ENCODE results near the gene PTBP3.
A peak's percentile ranks its signal among the peaks of the same experiment; 100 is the strongest.
"Not testable (repeated sequence)": the region's sequence is repeated elsewhere in the genome, so short reads cannot be mapped to it uniquely, and the experiment has no call there.

The PTBP3 gene

DNA sequence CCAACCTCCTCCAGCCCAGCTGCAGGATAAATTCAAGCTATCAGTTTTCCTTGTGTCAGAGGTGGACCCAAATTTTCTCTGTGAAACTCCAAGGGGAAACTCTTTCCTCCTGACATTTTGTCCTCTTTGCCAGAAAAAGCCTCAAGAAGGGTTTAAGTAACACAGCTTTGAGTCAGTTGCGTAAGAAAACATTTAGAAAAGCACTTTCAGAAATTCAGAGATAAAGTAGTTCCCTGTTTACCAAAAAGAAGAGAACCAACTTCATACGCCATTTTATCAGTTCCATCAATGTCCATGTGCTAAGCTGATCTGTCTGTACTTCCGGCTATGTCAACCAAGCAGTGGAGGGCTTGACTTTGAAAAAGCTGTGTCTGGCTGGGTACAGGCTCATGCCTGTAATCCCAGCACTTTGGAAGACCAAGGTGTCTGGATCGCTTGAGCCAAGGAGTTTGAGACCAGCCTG is 138.4 kb downstream of the PTBP3 start:
- DNase-seq, result no peak

DNA sequence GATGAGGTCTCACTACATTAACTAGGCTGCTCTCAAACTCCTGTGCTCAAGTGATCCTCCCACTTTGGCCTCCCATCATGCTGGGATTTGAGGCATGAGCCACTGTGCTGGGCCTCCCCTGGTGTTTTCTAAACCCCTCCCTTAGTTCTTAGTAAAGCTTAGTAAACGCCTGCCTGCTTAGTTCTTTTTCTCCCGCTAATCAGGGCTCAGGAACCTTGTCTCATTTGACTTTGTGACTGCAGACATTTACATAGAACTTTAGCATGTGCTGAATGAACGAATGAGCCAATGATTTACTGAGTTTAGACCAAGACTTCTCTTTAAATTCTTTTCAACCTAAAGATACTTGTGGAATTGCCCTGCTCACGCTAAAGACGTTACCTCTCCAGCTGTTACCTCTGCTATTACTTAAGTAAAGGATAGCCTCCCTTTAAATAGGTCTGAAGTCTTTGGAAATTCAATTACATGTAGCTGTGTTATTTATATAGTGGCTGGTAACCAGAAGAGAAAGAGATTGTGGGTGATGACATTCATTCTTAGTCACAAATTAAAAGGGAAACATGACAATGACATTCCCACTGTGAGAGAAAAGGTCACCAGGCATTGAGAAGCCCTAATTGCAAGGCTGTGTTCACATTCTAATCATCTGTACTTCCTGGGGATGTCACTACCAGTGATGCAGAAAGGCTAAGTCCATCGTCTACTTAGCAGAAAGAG is 139.7 kb downstream of the PTBP3 start:
- no peak for DNase-seq

DNA sequence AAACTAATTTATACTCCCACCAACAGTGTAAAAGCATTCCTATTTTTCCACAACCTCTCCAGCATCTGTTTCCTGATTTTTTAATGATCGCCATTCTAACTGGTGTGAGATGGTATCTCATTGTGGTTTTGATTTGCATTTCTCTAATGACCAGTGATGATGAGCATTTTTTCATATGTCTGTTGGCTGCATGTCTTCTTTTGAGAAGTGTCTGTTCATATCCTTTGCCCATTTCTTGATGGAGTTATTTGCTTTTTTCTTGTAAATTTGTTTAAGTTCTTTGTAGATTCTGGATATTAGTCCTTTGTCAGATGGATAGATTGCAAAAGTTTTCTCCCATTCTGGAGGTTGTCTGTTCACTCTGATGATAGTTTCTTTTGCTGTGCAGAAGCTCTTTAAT is 143.1 kb downstream of the PTBP3 start:
- DNase-seq, result not testable (repeated sequence)

GRCh38 chr9:112188884-112189283 is 144.5 kb downstream of the PTBP3 start:
- DNase-seq, result no peak

- no peak for DNase-seq
Measured at GRCh38 chr9:112187404-112187803, 146.0 kb downstream of the PTBP3 start.

DNA sequence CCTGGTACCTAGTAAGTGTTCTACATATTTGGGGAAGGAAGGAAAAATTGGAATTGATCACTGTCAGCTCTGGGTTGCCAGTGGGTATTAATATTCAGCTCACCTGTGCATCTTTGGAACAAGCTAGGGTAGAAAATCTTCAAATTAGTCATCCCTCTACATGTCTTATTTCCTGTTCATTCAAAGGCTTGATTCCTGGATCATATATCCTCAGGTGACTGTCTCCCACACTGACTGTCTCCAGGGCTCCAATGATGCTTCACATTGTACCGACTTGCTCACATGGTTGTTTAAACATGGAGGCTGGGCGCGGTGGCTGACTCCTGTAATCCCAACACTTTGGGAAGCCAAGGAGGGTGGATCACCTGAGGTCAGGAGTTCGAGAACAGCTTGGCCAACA is 146.7 kb downstream of the PTBP3 start:
- no peak for DNase-seq

GRCh38 chr9:112184946-112185345 is 148.5 kb downstream of the PTBP3 start:
- no peak for DNase-seq

DNA sequence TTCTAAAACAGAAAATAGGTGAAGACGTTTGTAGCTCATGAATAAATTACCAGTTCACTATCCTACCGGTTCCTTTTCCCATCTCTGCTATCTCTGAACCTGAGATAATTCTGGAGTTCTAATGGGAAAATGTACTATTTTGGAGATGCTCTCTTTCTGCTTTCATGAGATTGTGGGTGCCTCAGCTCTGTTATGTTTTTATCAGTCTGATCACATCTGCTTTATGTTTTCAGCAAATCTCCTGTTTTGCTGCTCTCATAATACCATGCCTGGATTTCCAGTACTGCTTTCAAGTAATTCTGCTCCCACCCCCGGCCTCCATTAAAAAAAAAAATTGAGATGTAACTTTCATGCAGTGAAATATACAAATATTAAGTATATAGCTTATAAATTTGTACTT is 149.2 kb downstream of the PTBP3 start:
- no peak for DNase-seq

- DNase-seq, result no peak
Measured at GRCh38 chr9:112180387-112180881, 153.0 kb downstream of the PTBP3 start.

DNA sequence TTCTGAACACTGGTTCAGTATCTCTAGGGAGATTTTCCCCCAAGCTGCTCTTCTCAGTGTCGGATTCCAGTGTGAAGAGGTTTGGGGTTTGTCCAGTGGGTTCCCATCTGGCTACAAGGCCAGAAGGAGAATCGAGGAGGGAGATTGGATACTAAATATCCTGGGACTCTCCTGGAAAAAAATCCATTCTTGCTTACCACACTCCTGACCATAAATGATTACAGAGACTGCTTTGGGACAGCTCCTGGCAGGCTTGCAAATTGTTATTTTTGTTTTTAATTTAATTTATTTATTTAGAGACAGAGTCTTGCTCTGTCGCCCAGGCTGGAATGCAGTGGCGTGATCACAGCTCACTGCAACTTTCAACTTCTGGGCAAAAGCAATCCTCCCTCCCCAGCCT is 153.6 kb downstream of the PTBP3 start:
- no peak for DNase-seq

GRCh38 chr9:112176524-112176923 is 156.9 kb downstream of the PTBP3 start:
- DNase-seq, result no peak

- DNase-seq, result no peak
Measured at GRCh38 chr9:112175796-112176315, 157.6 kb downstream of the PTBP3 start.

GRCh38 chr9:112174965-112175795 is 158.2 kb downstream of the PTBP3 start, which contains the start of gene SUSD1:
Gene SUSD1, minus strand, starts transcription at chr9:112175297. Its CDS starts 62 bp downstream, at chr9:112175235.
- no peak for DNase-seq

GRCh38 chr9:112174222-112174964 is 159.0 kb downstream of the PTBP3 start:
- DNase-seq, result peak; percentile 52

GRCh38 chr9:112173489-112174221 is 159.8 kb downstream of the PTBP3 start:
- no peak for DNase-seq

- no peak for DNase-seq
Measured at GRCh38 chr9:112170968-112171367, 162.5 kb downstream of the PTBP3 start.

DNA sequence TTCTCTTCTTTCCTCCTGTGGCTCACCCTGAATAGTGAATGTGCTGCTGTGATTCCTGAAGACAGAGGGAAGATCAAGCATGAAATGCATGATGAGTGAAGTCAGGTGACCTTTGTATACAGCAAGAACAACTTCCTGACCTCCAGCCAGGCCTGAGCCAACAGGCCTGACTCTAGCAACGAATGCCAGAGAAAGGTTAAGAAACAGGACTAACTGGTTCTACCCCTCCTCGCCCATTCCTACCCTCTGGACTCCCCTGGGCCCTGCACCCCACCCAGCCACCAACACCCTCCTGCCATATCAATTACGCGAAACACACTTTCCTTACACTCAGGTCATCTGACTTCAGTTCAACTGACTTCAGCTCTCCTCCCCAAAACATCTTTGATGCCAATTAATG is 163.2 kb downstream of the PTBP3 start:
- DNase-seq, result no peak

DNA sequence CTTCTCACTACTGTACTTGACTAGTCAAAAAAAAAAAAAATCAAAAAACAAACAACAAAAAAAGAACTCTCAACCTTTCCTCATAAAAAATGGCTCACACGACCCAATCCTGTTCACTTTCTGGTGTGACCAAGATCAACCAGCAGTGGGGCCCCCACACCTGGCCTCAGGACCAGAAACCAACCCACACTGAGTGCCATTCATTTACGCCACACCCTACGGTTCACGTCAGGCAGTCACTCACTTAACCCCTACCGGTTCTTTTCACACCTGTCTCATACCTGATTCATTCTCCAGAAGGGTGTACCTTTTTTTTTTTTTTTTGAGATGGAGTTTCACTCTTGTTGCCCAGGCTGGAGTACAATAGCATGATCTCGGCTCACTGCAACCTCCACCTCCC is 164.1 kb downstream of the PTBP3 start:
- no peak for DNase-seq

DNA sequence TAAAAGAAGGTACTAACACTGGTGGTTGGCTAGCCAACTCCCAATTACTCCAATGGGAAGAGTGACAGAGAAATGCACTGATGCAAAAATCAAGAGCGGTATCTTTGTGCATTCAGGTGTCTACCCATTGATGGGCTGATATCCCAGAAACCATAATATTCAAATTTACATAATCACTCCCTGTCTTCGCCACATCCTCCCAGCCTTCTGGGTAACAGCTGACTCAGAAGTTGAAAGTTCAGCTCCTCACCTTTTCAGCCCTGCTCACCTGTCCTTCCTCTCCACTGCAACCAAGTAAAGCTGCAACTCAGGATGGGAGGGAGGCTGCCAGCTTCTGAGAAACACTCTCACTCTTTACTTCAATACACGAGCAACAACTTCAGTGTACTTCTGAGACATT is 165.2 kb downstream of the PTBP3 start:
- no peak for DNase-seq
